ENCODE data around the gene PLEKHG3.

PLEKHG3 gene

GRCh38 chr14:64765740-64766302 lies 61.6 kb downstream of the PLEKHG3 start:
- no peaks in the 10 kb centered on the region for H3K36me3 ChIP-seq (ENCODE audit: control insufficient read depth in 1 of 2, insufficient read depth in 2 of 2, low read length in 2 of 2)
- H3K9ac ChIP-seq (ENCODE audit: low read depth in 1 of 2, low read length in 2 of 2), result no peak overlapping the region
- no peak overlapping the region for H3K27ac ChIP-seq (ENCODE audit: low read depth, low read length)
- H3K9me3 ChIP-seq (ENCODE audit: control insufficient read depth in 1 of 2, low read length in 2 of 2), result no peaks in the 10 kb centered on the region
- no peak overlapping the region for H3K4me3 ChIP-seq (ENCODE audit: low read depth in 1 of 2, low read length in 2 of 2)
- H3K4me1 ChIP-seq (ENCODE audit: control insufficient read depth in 1 of 2, insufficient read depth in 2 of 2, low read length in 2 of 2), result peaks cover 23 to 34% of the 10 kb centered on the region in 2 donors
- peaks cover 0 to 1% of the 10 kb centered on the region in 2 donors for H3K27me3 ChIP-seq (ENCODE audit: control insufficient read depth in 1 of 2, insufficient read depth in 2 of 2, low read length in 2 of 2)

- no peaks in the 10 kb centered on the region for H3K27me3 ChIP-seq (ENCODE audit: control insufficient read depth in 1 of 2, insufficient read depth in 2 of 2, low read length in 2 of 2)
- H3K36me3 ChIP-seq (ENCODE audit: control insufficient read depth in 1 of 2, insufficient read depth in 2 of 2, low read length in 2 of 2), result no peaks in the 10 kb centered on the region
- H3K9ac ChIP-seq (ENCODE audit: low read depth in 1 of 2, low read length in 2 of 2), result no peak overlapping the region
- peaks cover 18 to 26% of the 10 kb centered on the region in 2 donors for H3K4me1 ChIP-seq (ENCODE audit: control insufficient read depth in 1 of 2, insufficient read depth in 2 of 2, low read length in 2 of 2)
- H3K9me3 ChIP-seq (ENCODE audit: control insufficient read depth in 1 of 2, low read length in 2 of 2), result no peaks in the 10 kb centered on the region
- no peak overlapping the region for H3K27ac ChIP-seq (ENCODE audit: low read depth, low read length)
- H3K4me3 ChIP-seq (ENCODE audit: low read depth in 1 of 2, low read length in 2 of 2), result no peak overlapping the region
Observed at GRCh38 chr14:64766430-64767151, 62.4 kb downstream of the PLEKHG3 start.

- peaks cover 10 to 18% of the 10 kb centered on the region in 2 donors for H3K4me1 ChIP-seq (ENCODE audit: control insufficient read depth in 1 of 2, insufficient read depth in 2 of 2, low read length in 2 of 2)
- H3K27me3 ChIP-seq (ENCODE audit: control insufficient read depth in 1 of 2, insufficient read depth in 2 of 2, low read length in 2 of 2), result no peaks in the 10 kb centered on the region
- H3K9me3 ChIP-seq (ENCODE audit: control insufficient read depth in 1 of 2, low read length in 2 of 2), result no peaks in the 10 kb centered on the region
- H3K36me3 ChIP-seq (ENCODE audit: control insufficient read depth in 1 of 2, insufficient read depth in 2 of 2, low read length in 2 of 2), result no peaks in the 10 kb centered on the region
- H3K9ac ChIP-seq (ENCODE audit: low read depth in 1 of 2, low read length in 2 of 2), result no peak overlapping the region
- no peak overlapping the region for H3K27ac ChIP-seq (ENCODE audit: low read depth, low read length)
- H3K4me3 ChIP-seq (ENCODE audit: low read depth in 1 of 2, low read length in 2 of 2), result no peak overlapping the region
Observed at GRCh38 chr14:64767215-64767964, 63.2 kb downstream of the PLEKHG3 start.

- H3K9me3 ChIP-seq (ENCODE audit: control insufficient read depth in 1 of 2, low read length in 2 of 2), result no peaks in the 10 kb centered on the region
- H3K27ac ChIP-seq (ENCODE audit: low read depth, low read length), result no peak overlapping the region
- H3K27me3 ChIP-seq (ENCODE audit: control insufficient read depth in 1 of 2, insufficient read depth in 2 of 2, low read length in 2 of 2), result no peaks in the 10 kb centered on the region
- H3K36me3 ChIP-seq (ENCODE audit: control insufficient read depth in 1 of 2, insufficient read depth in 2 of 2, low read length in 2 of 2), result no peaks in the 10 kb centered on the region
- H3K9ac ChIP-seq (ENCODE audit: low read depth in 1 of 2, low read length in 2 of 2), result no peak overlapping the region
- H3K4me3 ChIP-seq (ENCODE audit: low read depth in 1 of 2, low read length in 2 of 2), result no peak overlapping the region
- H3K4me1 ChIP-seq (ENCODE audit: control insufficient read depth in 1 of 2, insufficient read depth in 2 of 2, low read length in 2 of 2), result peaks cover 6 to 10% of the 10 kb centered on the region in 2 donors
Observed at GRCh38 chr14:64768401-64769095, 64.3 kb downstream of the PLEKHG3 start.

- H3K9me3 ChIP-seq (ENCODE audit: control insufficient read depth in 1 of 2, low read length in 2 of 2), result no peaks in the 10 kb centered on the region
- no peak overlapping the region for H3K27ac ChIP-seq (ENCODE audit: low read depth, low read length)
- no peak overlapping the region for H3K4me3 ChIP-seq (ENCODE audit: low read depth in 1 of 2, low read length in 2 of 2)
- H3K9ac ChIP-seq (ENCODE audit: low read depth in 1 of 2, low read length in 2 of 2), result no peak overlapping the region
- H3K4me1 ChIP-seq (ENCODE audit: control insufficient read depth in 1 of 2, insufficient read depth in 2 of 2, low read length in 2 of 2), result peaks cover 4% of the 10 kb centered on the region in 2 donors
- H3K36me3 ChIP-seq (ENCODE audit: control insufficient read depth in 1 of 2, insufficient read depth in 2 of 2, low read length in 2 of 2), result no peaks in the 10 kb centered on the region
- H3K27me3 ChIP-seq (ENCODE audit: control insufficient read depth in 1 of 2, insufficient read depth in 2 of 2, low read length in 2 of 2), result no peaks in the 10 kb centered on the region
Observed at GRCh38 chr14:64769096-64770020, 65.1 kb downstream of the PLEKHG3 start.

DNA sequence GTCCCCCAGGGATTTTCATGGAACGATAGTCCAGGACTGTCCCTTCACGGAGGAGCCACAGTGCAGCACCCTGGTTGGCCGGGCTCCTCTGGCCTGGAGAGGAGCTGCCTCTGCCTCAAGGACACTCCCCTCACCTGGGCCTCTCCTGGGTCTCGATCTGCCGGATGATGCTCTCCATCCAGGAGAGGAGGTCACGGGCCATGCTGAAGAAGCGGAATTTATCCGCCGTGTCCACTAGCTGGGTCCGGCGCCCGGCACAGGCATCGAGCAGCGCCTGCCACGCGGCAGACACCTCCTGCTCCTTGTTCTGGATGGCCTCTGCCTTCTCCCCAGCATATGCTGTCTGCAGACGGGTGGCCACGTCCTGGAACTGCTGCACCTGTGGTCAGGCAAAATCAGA lies 66.5 kb downstream of the PLEKHG3 start:
- Histone ChIP-seq H3K4me3 (ENCODE audit: low read depth in 1 of 2, low read length in 2 of 2) (no peak overlapping the region), H3K9me3 (ENCODE audit: control insufficient read depth in 1 of 2, low read length in 2 of 2) (no peaks in the 10 kb centered on the region), H3K27ac (ENCODE audit: low read depth, low read length) (no peak overlapping the region), H3K36me3 (ENCODE audit: control insufficient read depth in 1 of 2, insufficient read depth in 2 of 2, low read length in 2 of 2) (no peaks in the 10 kb centered on the region), H3K4me1 (ENCODE audit: control insufficient read depth in 1 of 2, insufficient read depth in 2 of 2, low read length in 2 of 2) (no peaks in the 10 kb centered on the region), H3K9ac (ENCODE audit: low read depth in 1 of 2, low read length in 2 of 2) (no peak overlapping the region), H3K27me3 (ENCODE audit: control insufficient read depth in 1 of 2, insufficient read depth in 2 of 2, low read length in 2 of 2) (no peaks in the 10 kb centered on the region)

DNA sequence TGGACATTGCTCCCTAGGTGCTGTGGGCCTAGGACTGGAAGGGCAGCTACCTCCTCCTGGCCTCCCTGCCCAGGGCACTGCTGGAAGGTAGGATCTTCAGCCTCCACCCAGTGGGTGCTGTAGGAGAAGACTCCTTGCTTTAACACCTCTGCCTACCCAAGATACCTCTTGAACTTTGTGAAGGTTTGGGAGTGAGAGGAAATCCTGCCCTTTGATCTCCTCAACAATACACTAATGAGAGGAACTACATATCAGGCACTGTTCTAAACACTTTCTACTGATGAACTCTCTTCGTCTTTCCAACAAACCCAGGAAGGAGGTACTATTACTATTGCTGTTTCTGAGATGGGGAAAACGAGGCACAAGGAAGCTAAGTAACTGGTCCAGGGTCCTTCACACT lies 66.9 kb downstream of the PLEKHG3 start:
- no peaks in the 10 kb centered on the region for H3K4me1 ChIP-seq (ENCODE audit: control insufficient read depth in 1 of 2, insufficient read depth in 2 of 2, low read length in 2 of 2)
- H3K27ac ChIP-seq (ENCODE audit: low read depth, low read length), result no peak overlapping the region
- no peaks in the 10 kb centered on the region for H3K36me3 ChIP-seq (ENCODE audit: control insufficient read depth in 1 of 2, insufficient read depth in 2 of 2, low read length in 2 of 2)
- no peaks in the 10 kb centered on the region for H3K27me3 ChIP-seq (ENCODE audit: control insufficient read depth in 1 of 2, insufficient read depth in 2 of 2, low read length in 2 of 2)
- H3K9me3 ChIP-seq (ENCODE audit: control insufficient read depth in 1 of 2, low read length in 2 of 2), result no peaks in the 10 kb centered on the region
- no peak overlapping the region for H3K9ac ChIP-seq (ENCODE audit: low read depth in 1 of 2, low read length in 2 of 2)
- H3K4me3 ChIP-seq (ENCODE audit: low read depth in 1 of 2, low read length in 2 of 2), result no peak overlapping the region

DNA sequence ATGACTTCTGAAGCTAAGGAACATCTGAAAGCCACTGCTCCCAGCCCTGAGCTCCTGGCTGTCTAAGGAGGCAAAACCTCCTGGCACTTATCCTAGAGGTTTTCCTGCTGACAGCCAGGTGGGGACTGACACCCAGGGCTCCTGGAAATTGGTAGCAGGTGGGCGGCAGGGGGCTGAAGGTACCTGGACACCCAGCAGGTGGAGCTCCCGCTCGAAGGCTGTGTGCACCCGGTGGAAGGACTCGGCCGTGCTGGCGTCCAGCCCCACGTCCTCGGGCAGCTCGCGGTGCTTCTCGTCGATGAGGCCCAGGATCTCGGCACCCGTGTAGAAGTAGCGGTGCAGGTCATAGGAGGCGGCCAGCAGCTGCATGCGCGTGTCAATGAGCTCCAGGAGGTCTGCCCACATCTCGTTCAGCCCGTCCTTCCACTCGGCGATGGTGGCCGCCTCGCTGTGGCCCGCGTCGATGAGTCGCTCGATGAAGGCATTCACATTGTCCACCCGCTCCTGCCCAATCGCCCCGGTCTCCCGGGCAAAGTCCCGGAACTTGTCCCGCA lies 68.2 kb downstream of the PLEKHG3 start:
- Histone ChIP-seq H3K27me3 (ENCODE audit: control insufficient read depth in 1 of 2, insufficient read depth in 2 of 2, low read length in 2 of 2) (no peaks in the 10 kb centered on the region), H3K9me3 (ENCODE audit: control insufficient read depth in 1 of 2, low read length in 2 of 2) (no peaks in the 10 kb centered on the region), H3K9ac (ENCODE audit: low read depth in 1 of 2, low read length in 2 of 2) (no peak overlapping the region), H3K36me3 (ENCODE audit: control insufficient read depth in 1 of 2, insufficient read depth in 2 of 2, low read length in 2 of 2) (no peaks in the 10 kb centered on the region), H3K27ac (ENCODE audit: low read depth, low read length) (no peak overlapping the region), H3K4me3 (ENCODE audit: low read depth in 1 of 2, low read length in 2 of 2) (no peak overlapping the region), H3K4me1 (ENCODE audit: control insufficient read depth in 1 of 2, insufficient read depth in 2 of 2, low read length in 2 of 2) (no peaks in the 10 kb centered on the region)

GRCh38 chr14:64773046-64773445 lies 68.8 kb downstream of the PLEKHG3 start:
- no peaks in the 10 kb centered on the region for H3K36me3 ChIP-seq (ENCODE audit: control insufficient read depth in 1 of 2, insufficient read depth in 2 of 2, low read length in 2 of 2)
- H3K4me3 ChIP-seq (ENCODE audit: low read depth in 1 of 2, low read length in 2 of 2), result no peak overlapping the region
- H3K27ac ChIP-seq (ENCODE audit: low read depth, low read length), result no peak overlapping the region
- no peaks in the 10 kb centered on the region for H3K4me1 ChIP-seq (ENCODE audit: control insufficient read depth in 1 of 2, insufficient read depth in 2 of 2, low read length in 2 of 2)
- no peaks in the 10 kb centered on the region for H3K9me3 ChIP-seq (ENCODE audit: control insufficient read depth in 1 of 2, low read length in 2 of 2)
- no peaks in the 10 kb centered on the region for H3K27me3 ChIP-seq (ENCODE audit: control insufficient read depth in 1 of 2, insufficient read depth in 2 of 2, low read length in 2 of 2)
- H3K9ac ChIP-seq (ENCODE audit: low read depth in 1 of 2, low read length in 2 of 2), result no peak overlapping the region

Measured in duodenal mucosa (tissue), 2 donors.